ENCODE measurements around the gene GPRIN3. TPM values are rescaled to one million over a fixed set of nuclear protein-coding genes. Genes with fewer than 3 reads are reported as not detected.

Gene GPRIN3
- total RNA-seq, 2 experiments from 2014 or later = 46.4 TPM

DNA sequence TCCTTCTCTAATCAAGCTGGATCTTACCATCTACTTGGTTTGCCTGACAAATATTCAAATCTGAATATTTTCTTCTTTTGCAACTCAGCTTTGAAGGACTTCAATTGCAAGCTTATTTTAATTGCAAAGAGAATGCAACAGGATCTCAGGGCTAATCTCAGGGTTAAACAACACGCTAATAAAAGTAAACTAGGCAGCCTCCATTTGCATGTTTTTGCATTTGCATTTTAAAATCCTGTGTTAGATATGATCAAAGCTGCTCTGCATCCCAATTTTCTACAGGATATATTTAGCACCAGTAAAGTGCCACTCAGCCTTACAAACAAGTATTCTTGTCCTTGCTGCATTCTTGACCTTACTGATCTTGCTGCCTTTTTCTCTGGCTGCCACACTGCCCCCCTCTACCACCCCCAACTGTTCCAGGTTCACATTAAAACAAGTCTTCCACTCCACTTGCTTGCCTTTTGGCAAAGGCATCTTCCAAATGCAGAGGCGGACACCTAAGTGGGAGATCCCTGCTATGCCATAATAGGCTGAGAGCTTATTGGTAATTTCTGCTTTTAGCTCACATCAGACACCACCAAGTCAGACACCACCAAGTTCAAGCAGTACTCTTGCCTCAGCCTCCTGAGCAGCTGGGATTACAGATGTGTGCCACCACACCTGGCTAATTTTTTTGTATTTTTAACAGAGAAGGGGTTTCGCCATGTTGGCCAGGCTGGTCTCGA, 48.1 kb downstream of the GPRIN3 start:
- peaks cover 97% of the 10 kb centered on the region for H3K4me1 Mint-ChIP-seq (ENCODE audit: low read depth)
- intact Hi-C loops (cut with DNase I, micrococcal nuclease) = loop anchor here (5.0 kb wide), 4 partner anchors 33 to 93 kb away; partner anchors contain the start of gene GPRIN3 (in 1 of the 2)
- H3K27ac Mint-ChIP-seq = peak overlapping the region; percentile 58
- Histone ChIP-seq H3K4me1 (ENCODE audit: insufficient read depth, low read length) (peaks cover 61% of the 10 kb centered on the region), H3K27ac (ENCODE audit: low read depth in 1 of 2, low read length in 2 of 2) (peak overlapping the region in 1 of 2 donors; percentile 50), H3K27me3 (ENCODE audit: control insufficient read depth in 1 of 2, insufficient read depth in 2 of 2, low read length in 2 of 2) (no peaks in the 10 kb centered on the region), H3K36me3 (ENCODE audit: insufficient read depth, low read length) (peaks cover 3% of the 10 kb centered on the region), H3K4me3 (ENCODE audit: low read length) (no peak overlapping the region), H3K9me3 (ENCODE audit: control insufficient read depth in 1 of 2, insufficient read depth in 1 of 2, low read length in 2 of 2) (no peaks in the 10 kb centered on the region)
- H3K36me3 Mint-ChIP-seq (ENCODE audit: low read depth) = peaks cover 5% of the 10 kb centered on the region
- DNase-seq (no peak), ATAC-seq (ENCODE audit: poor library complexity) (no peak)
- H3K27me3 Mint-ChIP-seq = no peaks in the 10 kb centered on the region
- CTCF ChIA-PET = interaction anchor here (1.6 to 2.5 kb wide), 3 partner anchors 11 to 100 kb away, joined by 4 to 6 read pairs (median 6); no protein-coding TSS in a partner anchor
- POLR2A ChIA-PET = interaction anchor here (1.0 to 3.2 kb wide), 7 partner anchors 9 to 44 kb away, joined by 3 to 12 read pairs (median 4); no protein-coding TSS in a partner anchor
- no peak overlapping the region for H3K4me3 Mint-ChIP-seq
- TF ChIP-seq, protein P1, sequence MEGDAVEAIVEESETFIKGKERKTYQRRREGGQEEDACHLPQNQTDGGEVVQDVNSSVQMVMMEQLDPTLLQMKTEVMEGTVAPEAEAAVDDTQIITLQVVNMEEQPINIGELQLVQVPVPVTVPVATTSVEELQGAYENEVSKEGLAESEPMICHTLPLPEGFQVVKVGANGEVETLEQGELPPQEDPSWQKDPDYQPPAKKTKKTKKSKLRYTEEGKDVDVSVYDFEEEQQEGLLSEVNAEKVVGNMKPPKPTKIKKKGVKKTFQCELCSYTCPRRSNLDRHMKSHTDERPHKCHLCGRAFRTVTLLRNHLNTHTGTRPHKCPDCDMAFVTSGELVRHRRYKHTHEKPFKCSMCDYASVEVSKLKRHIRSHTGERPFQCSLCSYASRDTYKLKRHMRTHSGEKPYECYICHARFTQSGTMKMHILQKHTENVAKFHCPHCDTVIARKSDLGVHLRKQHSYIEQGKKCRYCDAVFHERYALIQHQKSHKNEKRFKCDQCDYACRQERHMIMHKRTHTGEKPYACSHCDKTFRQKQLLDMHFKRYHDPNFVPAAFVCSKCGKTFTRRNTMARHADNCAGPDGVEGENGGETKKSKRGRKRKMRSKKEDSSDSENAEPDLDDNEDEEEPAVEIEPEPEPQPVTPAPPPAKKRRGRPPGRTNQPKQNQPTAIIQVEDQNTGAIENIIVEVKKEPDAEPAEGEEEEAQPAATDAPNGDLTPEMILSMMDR (IDR thresholded peaks at IDR 0.05) = no peak
- H3K9me3 Mint-ChIP-seq = peaks cover 2% of the 10 kb centered on the region

DNA sequence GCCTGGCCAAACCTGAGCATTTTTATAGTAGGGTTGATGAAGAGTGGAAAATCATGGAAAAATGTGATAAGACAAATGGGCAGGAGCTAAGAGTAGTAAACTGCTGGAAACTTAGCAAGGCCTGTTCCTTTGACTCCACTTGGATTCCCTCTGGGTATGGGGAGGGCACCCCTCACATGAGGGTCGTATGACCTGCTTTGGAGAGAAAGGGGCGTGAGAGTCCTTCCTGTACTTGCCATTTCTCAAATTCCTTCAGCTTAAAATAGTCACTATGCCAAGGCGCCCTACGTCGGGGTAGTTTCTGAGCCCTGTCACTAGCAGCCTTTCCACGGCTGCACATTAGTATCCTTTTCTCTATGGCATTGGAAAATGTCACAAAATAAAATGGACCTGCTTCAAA, 49.1 kb downstream of the GPRIN3 start:
- Mint-ChIP-seq H3K4me1 (ENCODE audit: low read depth) (peaks cover 97% of the 10 kb centered on the region), H3K27ac (peak overlapping the region; percentile 58), H3K27me3 (no peaks in the 10 kb centered on the region), H3K9me3 (peaks cover 2% of the 10 kb centered on the region), H3K4me3 (no peak overlapping the region), H3K36me3 (ENCODE audit: low read depth) (peaks cover 11% of the 10 kb centered on the region)
- H3K9me3 ChIP-seq (ENCODE audit: control insufficient read depth in 1 of 2, insufficient read depth in 1 of 2, low read length in 2 of 2) = no peaks in the 10 kb centered on the region
- H3K27ac ChIP-seq (ENCODE audit: low read depth in 1 of 2, low read length in 2 of 2) = peak overlapping the region in 1 of 2 donors; percentile 65
- TF ChIP-seq, protein P1 (IDR thresholded peaks at IDR 0.05) = no peak
- peaks cover 3% of the 10 kb centered on the region for H3K36me3 ChIP-seq (ENCODE audit: insufficient read depth, low read length)
- DNase-seq (no peak), ATAC-seq (ENCODE audit: poor library complexity) (no peak)
- H3K4me3 ChIP-seq (ENCODE audit: low read length) = no peak overlapping the region
- CTCF ChIA-PET = interaction anchor here (0.8 to 2.3 kb wide), 3 partner anchors 9 to 101 kb away, joined by 3 to 6 read pairs (median 4); no protein-coding TSS in a partner anchor
- peaks cover 56% of the 10 kb centered on the region for H3K4me1 ChIP-seq (ENCODE audit: insufficient read depth, low read length)
- POLR2A ChIA-PET = interaction anchor here (0.7 to 3.2 kb wide), 10 partner anchors 10 to 53 kb away, joined by 3 to 11 read pairs (median 4); no protein-coding TSS in a partner anchor
- H3K27me3 ChIP-seq (ENCODE audit: control insufficient read depth in 1 of 2, insufficient read depth in 2 of 2, low read length in 2 of 2) = no peaks in the 10 kb centered on the region
- intact Hi-C loops (cut with DNase I, micrococcal nuclease) = loop anchor here in 1 of 2 experiments (5.0 kb wide), 3 partner anchors 34 to 94 kb away; partner anchors contain the start of gene GPRIN3

DNA sequence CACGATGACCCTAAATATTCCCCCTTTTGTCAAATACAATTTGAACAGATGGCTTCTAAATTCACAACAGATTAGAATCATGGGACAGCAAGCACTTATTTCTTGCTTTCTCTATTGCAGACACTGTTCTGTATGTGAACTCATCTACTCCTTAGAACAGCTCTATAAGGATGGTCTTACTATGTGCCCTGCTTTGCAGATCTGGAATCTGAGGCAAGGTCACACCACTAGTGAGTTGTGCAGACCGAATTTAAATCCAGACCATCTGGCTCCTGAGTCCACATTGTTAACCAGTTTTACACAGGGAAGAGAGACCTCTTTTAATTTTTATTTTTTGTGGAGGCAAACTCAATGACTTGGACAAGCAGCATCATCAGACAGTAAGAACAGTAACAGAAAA, 50.2 kb downstream of the GPRIN3 start:
- TF ChIP-seq, protein P1 (IDR thresholded peaks at IDR 0.05) = no peak
- no peak overlapping the region for H3K4me3 Mint-ChIP-seq
- H3K27me3 Mint-ChIP-seq = no peaks in the 10 kb centered on the region
- ChIA-PET CTCF (interaction anchor here (1.3 to 4.8 kb wide), 2 partner anchors 17 to 43 kb away, joined by 4 to 29 read pairs; no protein-coding TSS in a partner anchor), POLR2A (interaction anchor here (1.0 to 3.2 kb wide), 6 partner anchors 15 to 41 kb away, joined by 3 to 11 read pairs (median 4); no protein-coding TSS in a partner anchor)
- H3K9me3 ChIP-seq (ENCODE audit: control insufficient read depth in 1 of 2, insufficient read depth in 1 of 2, low read length in 2 of 2) = no peaks in the 10 kb centered on the region
- H3K36me3 Mint-ChIP-seq (ENCODE audit: low read depth) = peaks cover 17% of the 10 kb centered on the region
- H3K27me3 ChIP-seq (ENCODE audit: control insufficient read depth in 1 of 2, insufficient read depth in 2 of 2, low read length in 2 of 2) = no peaks in the 10 kb centered on the region
- H3K4me1 Mint-ChIP-seq (ENCODE audit: low read depth) = peaks cover 95% of the 10 kb centered on the region
- H3K4me1 ChIP-seq (ENCODE audit: insufficient read depth, low read length) = peaks cover 50% of the 10 kb centered on the region
- peaks cover 2% of the 10 kb centered on the region for H3K9me3 Mint-ChIP-seq
- H3K4me3 ChIP-seq (ENCODE audit: low read length) = no peak overlapping the region
- DNase-seq (no peak), ATAC-seq (ENCODE audit: poor library complexity) (no peak)
- peak overlapping the region; percentile 58 for H3K27ac Mint-ChIP-seq
- H3K27ac ChIP-seq (ENCODE audit: low read depth in 1 of 2, low read length in 2 of 2) = peak overlapping the region in 1 of 2 donors; percentile 65
- intact Hi-C loops (cut with DNase I, micrococcal nuclease) = loop anchor here in 1 of 2 experiments (5.0 kb wide), 3 partner anchors 35 to 95 kb away; partner anchors contain the start of gene GPRIN3
- H3K36me3 ChIP-seq (ENCODE audit: insufficient read depth, low read length) = peaks cover 3% of the 10 kb centered on the region

All from CD4-positive, alpha-beta T cell (primary cell).